ENCODE data around the gene TCERG1L.
"Not testable (repeated sequence)": the region's sequence is repeated elsewhere in the genome, so short reads cannot be mapped to it uniquely, and the experiment has no call there.

The TCERG1L gene

GRCh38 chr10:131177431-131178327, 133.8 kb downstream of the TCERG1L start:
- no peaks in the 10 kb centered on the region for H3K27me3 ChIP-seq (ENCODE audit: low read depth, low read length)
- H3K36me3 ChIP-seq (ENCODE audit: control insufficient read depth in 1 of 2, insufficient read depth in 2 of 2, low read length in 2 of 2): no peaks in the 10 kb centered on the region
- no peak overlapping the region for H3K4me3 ChIP-seq (ENCODE audit: low read depth in 1 of 2, low read length in 2 of 2)
- H3K4me1 ChIP-seq (ENCODE audit: control insufficient read depth in 1 of 2, insufficient read depth in 2 of 2, low read length in 2 of 2): no peaks in the 10 kb centered on the region
- no peaks in the 10 kb centered on the region for H3K9me3 ChIP-seq (ENCODE audit: control insufficient read depth in 1 of 2, low read length in 2 of 2)
- no peak overlapping the region for H3K27ac ChIP-seq (ENCODE audit: low read length)

DNA sequence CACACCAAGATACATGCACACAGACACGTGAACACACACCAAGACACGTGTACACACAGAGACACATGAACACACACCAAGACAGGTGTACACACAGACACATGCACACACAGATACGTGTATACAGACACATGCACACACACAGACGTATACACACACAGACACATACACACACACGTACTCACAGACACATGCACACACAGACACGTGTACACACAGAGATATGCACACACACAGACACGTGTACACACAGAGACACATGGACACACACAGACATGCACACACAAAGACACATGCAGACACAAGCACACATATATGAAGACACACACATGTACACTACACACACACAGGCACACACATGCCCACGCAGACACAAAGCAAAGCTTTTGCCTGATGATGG, 134.6 kb downstream of the TCERG1L start:
- no peaks in the 10 kb centered on the region for H3K9me3 ChIP-seq (ENCODE audit: control insufficient read depth in 1 of 2, low read length in 2 of 2)
- H3K4me1 ChIP-seq (ENCODE audit: control insufficient read depth in 1 of 2, insufficient read depth in 2 of 2, low read length in 2 of 2): no peaks in the 10 kb centered on the region
- H3K27me3 ChIP-seq (ENCODE audit: low read depth, low read length): no peaks in the 10 kb centered on the region
- no peak overlapping the region for H3K4me3 ChIP-seq (ENCODE audit: low read depth in 1 of 2, low read length in 2 of 2)
- no peak overlapping the region for H3K27ac ChIP-seq (ENCODE audit: low read length)
- no peaks in the 10 kb centered on the region for H3K36me3 ChIP-seq (ENCODE audit: control insufficient read depth in 1 of 2, insufficient read depth in 2 of 2, low read length in 2 of 2)

GRCh38 chr10:131176324-131176723, 135.2 kb downstream of the TCERG1L start:
- not testable (repeated sequence) for H3K4me3 ChIP-seq (ENCODE audit: low read depth in 1 of 2, low read length in 2 of 2); H3K27ac ChIP-seq (ENCODE audit: low read length); H3K9me3 ChIP-seq (ENCODE audit: control insufficient read depth in 1 of 2, low read length in 2 of 2); H3K27me3 ChIP-seq (ENCODE audit: low read depth, low read length); H3K36me3 ChIP-seq (ENCODE audit: control insufficient read depth in 1 of 2, insufficient read depth in 2 of 2, low read length in 2 of 2); H3K4me1 ChIP-seq (ENCODE audit: control insufficient read depth in 1 of 2, insufficient read depth in 2 of 2, low read length in 2 of 2)

- no peak overlapping the region for H3K27ac ChIP-seq (ENCODE audit: low read length)
- H3K27me3 ChIP-seq (ENCODE audit: low read depth, low read length): no peaks in the 10 kb centered on the region
- no peaks in the 10 kb centered on the region for H3K36me3 ChIP-seq (ENCODE audit: control insufficient read depth in 1 of 2, insufficient read depth in 2 of 2, low read length in 2 of 2)
- no peaks in the 10 kb centered on the region for H3K9me3 ChIP-seq (ENCODE audit: control insufficient read depth in 1 of 2, low read length in 2 of 2)
- no peak overlapping the region for H3K4me3 ChIP-seq (ENCODE audit: low read depth in 1 of 2, low read length in 2 of 2)
- H3K4me1 ChIP-seq (ENCODE audit: control insufficient read depth in 1 of 2, insufficient read depth in 2 of 2, low read length in 2 of 2): no peaks in the 10 kb centered on the region
Measured at GRCh38 chr10:131175891-131176290, 135.6 kb downstream of the TCERG1L start.

GRCh38 chr10:131174651-131175540, 136.6 kb downstream of the TCERG1L start:
- Histone ChIP-seq H3K9me3 (ENCODE audit: control insufficient read depth in 1 of 2, low read length in 2 of 2) (no peaks in the 10 kb centered on the region), H3K36me3 (ENCODE audit: control insufficient read depth in 1 of 2, insufficient read depth in 2 of 2, low read length in 2 of 2) (no peaks in the 10 kb centered on the region), H3K4me1 (ENCODE audit: control insufficient read depth in 1 of 2, insufficient read depth in 2 of 2, low read length in 2 of 2) (no peaks in the 10 kb centered on the region), H3K4me3 (ENCODE audit: low read depth in 1 of 2, low read length in 2 of 2) (no peak overlapping the region), H3K27ac (ENCODE audit: low read length) (no peak overlapping the region), H3K27me3 (ENCODE audit: low read depth, low read length) (no peaks in the 10 kb centered on the region)

- no peak overlapping the region for H3K27ac ChIP-seq (ENCODE audit: low read length)
- H3K9me3 ChIP-seq (ENCODE audit: control insufficient read depth in 1 of 2, low read length in 2 of 2): no peaks in the 10 kb centered on the region
- no peaks in the 10 kb centered on the region for H3K4me1 ChIP-seq (ENCODE audit: control insufficient read depth in 1 of 2, insufficient read depth in 2 of 2, low read length in 2 of 2)
- no peaks in the 10 kb centered on the region for H3K27me3 ChIP-seq (ENCODE audit: low read depth, low read length)
- no peak overlapping the region for H3K4me3 ChIP-seq (ENCODE audit: low read depth in 1 of 2, low read length in 2 of 2)
- no peaks in the 10 kb centered on the region for H3K36me3 ChIP-seq (ENCODE audit: control insufficient read depth in 1 of 2, insufficient read depth in 2 of 2, low read length in 2 of 2)
Measured at GRCh38 chr10:131174211-131174565, 137.3 kb downstream of the TCERG1L start.

DNA sequence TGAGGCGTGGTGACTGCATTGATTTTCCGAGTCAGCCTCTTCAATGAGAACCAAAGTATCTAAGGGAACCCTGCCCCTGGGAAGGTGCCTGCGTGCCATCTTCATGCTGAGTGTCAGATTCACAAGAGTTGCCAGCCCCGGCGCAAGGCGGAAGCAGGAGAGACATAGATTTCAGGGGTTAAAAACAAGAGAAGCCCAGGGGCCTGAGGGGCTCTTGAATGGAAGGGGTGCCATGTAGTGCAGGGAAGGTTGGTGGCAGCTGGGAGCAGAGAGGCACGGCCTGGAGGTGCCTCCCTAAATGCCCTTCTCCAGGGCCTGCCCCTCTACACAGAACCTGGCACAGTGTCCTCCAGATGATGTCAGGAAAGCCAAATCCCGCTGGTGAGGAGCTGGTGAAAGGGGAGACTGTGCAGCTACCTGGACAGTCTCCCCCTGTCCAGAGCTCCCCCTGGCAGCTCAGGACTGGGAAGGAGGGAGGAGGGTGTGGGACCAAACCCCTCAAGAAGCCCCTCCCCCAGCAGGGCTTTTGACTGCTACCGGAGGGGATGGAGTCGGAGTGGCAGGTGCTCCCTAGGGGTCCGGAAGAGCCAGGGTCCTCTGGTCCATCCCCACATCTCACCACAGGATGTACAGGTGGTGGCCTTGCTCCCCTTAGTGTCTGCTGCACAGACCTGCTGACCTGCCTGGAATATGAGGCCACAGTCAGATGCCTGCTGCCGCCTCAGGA, 137.9 kb downstream of the TCERG1L start:
- no peaks in the 10 kb centered on the region for H3K27me3 ChIP-seq (ENCODE audit: low read depth, low read length)
- H3K36me3 ChIP-seq (ENCODE audit: control insufficient read depth in 1 of 2, insufficient read depth in 2 of 2, low read length in 2 of 2): no peaks in the 10 kb centered on the region
- H3K4me1 ChIP-seq (ENCODE audit: control insufficient read depth in 1 of 2, insufficient read depth in 2 of 2, low read length in 2 of 2): no peaks in the 10 kb centered on the region
- H3K27ac ChIP-seq (ENCODE audit: low read length): no peak overlapping the region
- no peak overlapping the region for H3K4me3 ChIP-seq (ENCODE audit: low read depth in 1 of 2, low read length in 2 of 2)
- H3K9me3 ChIP-seq (ENCODE audit: control insufficient read depth in 1 of 2, low read length in 2 of 2): no peaks in the 10 kb centered on the region

GRCh38 chr10:131172433-131172832, 139.1 kb downstream of the TCERG1L start:
- Histone ChIP-seq H3K4me1 (ENCODE audit: control insufficient read depth in 1 of 2, insufficient read depth in 2 of 2, low read length in 2 of 2) (no peaks in the 10 kb centered on the region), H3K27me3 (ENCODE audit: low read depth, low read length) (no peaks in the 10 kb centered on the region), H3K4me3 (ENCODE audit: low read depth in 1 of 2, low read length in 2 of 2) (no peak overlapping the region), H3K27ac (ENCODE audit: low read length) (no peak overlapping the region), H3K9me3 (ENCODE audit: control insufficient read depth in 1 of 2, low read length in 2 of 2) (no peaks in the 10 kb centered on the region), H3K36me3 (ENCODE audit: control insufficient read depth in 1 of 2, insufficient read depth in 2 of 2, low read length in 2 of 2) (no peaks in the 10 kb centered on the region)

DNA sequence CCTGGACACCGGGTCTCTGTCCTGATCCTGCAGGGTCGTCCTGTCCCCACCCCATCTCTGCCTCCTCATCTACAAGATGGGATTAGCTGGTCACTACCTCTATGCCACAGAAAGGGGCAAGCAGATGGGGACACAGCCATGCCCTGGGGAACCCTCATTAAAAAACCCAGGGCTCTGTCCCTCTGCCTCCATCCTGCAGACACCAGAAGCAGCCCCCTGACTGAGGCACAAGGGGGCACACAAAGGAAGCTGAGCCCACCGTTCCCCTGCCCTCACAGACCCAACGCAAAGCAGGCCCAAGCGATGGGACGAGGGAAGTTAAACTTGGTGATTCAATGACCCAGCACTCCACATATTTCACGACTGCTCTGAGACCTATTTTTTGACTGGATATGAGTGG, 142.4 kb downstream of the TCERG1L start:
- Histone ChIP-seq H3K27ac (ENCODE audit: low read length) (no peak overlapping the region), H3K36me3 (ENCODE audit: control insufficient read depth in 1 of 2, insufficient read depth in 2 of 2, low read length in 2 of 2) (no peaks in the 10 kb centered on the region), H3K4me1 (ENCODE audit: control insufficient read depth in 1 of 2, insufficient read depth in 2 of 2, low read length in 2 of 2) (no peaks in the 10 kb centered on the region), H3K9me3 (ENCODE audit: control insufficient read depth in 1 of 2, low read length in 2 of 2) (no peaks in the 10 kb centered on the region), H3K27me3 (ENCODE audit: low read depth, low read length) (no peaks in the 10 kb centered on the region), H3K4me3 (ENCODE audit: low read depth in 1 of 2, low read length in 2 of 2) (no peak overlapping the region)

DNA sequence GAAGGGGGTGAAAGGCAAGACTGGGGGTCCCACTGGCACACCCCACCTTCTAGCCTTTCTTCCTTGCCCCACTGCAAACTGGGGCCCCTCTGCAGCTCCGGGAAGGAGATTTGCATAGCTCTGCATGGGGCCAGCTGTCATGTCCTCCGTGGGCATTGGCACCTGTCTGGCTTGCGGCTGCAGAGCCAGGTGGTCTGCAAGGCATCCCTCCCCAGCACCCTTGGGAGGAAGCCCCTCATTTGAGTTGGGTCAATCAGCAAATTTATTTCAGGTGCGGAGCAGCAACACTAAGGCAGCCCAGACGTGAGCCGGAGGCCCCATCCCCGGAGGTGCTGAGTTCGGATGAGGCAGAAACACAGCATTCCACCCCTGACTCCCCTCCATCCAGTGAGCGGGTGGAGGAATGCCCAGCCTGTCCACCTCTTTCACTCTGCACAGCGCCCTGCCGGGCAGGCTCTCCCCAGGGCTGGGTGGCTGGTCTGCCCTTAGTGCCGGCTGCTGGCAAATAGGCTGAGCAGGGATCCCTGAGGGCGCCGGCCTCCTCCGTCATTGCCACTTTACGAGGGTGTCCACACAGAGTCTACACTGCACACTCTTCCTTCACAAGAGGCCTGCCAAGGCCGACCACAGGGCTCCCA, 143.2 kb downstream of the TCERG1L start:
- H3K36me3 ChIP-seq (ENCODE audit: control insufficient read depth in 1 of 2, insufficient read depth in 2 of 2, low read length in 2 of 2): no peaks in the 10 kb centered on the region
- no peak overlapping the region for H3K27ac ChIP-seq (ENCODE audit: low read length)
- H3K4me1 ChIP-seq (ENCODE audit: control insufficient read depth in 1 of 2, insufficient read depth in 2 of 2, low read length in 2 of 2): no peaks in the 10 kb centered on the region
- no peaks in the 10 kb centered on the region for H3K9me3 ChIP-seq (ENCODE audit: control insufficient read depth in 1 of 2, low read length in 2 of 2)
- H3K27me3 ChIP-seq (ENCODE audit: low read depth, low read length): no peaks in the 10 kb centered on the region
- H3K4me3 ChIP-seq (ENCODE audit: low read depth in 1 of 2, low read length in 2 of 2): no peak overlapping the region
